ENCODE measurements around the gene LSR. TPM values are rescaled to one million over a fixed set of nuclear protein-coding genes. Genes with fewer than 3 reads are reported as not detected.

The LSR gene
- polyA plus RNA-seq, 3 donors: 0.08 to 0.17 TPM; not detected in 1

- peaks cover 80 to 82% of the 10 kb centered on the region in 2 donors for H3K4me1 ChIP-seq (ENCODE audit: control insufficient read depth in 1 of 2, insufficient read depth in 2 of 2, low read length in 2 of 2)
- H3K4me1 Mint-ChIP-seq: peaks cover 69% of the 10 kb centered on the region
- H3K27me3 Mint-ChIP-seq (ENCODE audit: low read depth in 3 of 3): peaks cover 0 to 10% (median 0%) of the 10 kb centered on the region in 3 donors
- peak overlapping the region; percentile 93 to 98 (median 97) for H3K27ac Mint-ChIP-seq
- H4K20me1 ChIP-seq (ENCODE audit: insufficient read depth, low read length): no peaks in the 10 kb centered on the region
- H3K36me3 ChIP-seq (replicated peaks in 1 of 2; ENCODE audit: control insufficient read depth in 1 of 2, insufficient read depth in 2 of 2, low read length in 2 of 2): no peaks in the 10 kb centered on the region
- no peak overlapping the region for H3K4me3 Mint-ChIP-seq
- peaks cover 6 to 14% of the 10 kb centered on the region in 2 donors for H3K36me3 Mint-ChIP-seq
- peak overlapping the region; percentile 81 to 95 for H3K27ac ChIP-seq (ENCODE audit: low read depth in 1 of 2, low read length in 2 of 2)
- no peak overlapping the region for H3K4me3 ChIP-seq (replicated peaks in 1 of 3; ENCODE audit: low read depth in 2 of 3, low read length in 3 of 3)
- no peak overlapping the region for H2AFZ ChIP-seq (ENCODE audit: insufficient read depth, low read depth, low read length, poor library complexity, severe bottlenecking)
- no peak for DNase-seq
- intact Hi-C loops (cut with micrococcal nuclease): loop anchor here (5.0 to 10.0 kb wide), 3 partner anchors 38 to 250 kb away; partner anchors contain the start of gene FFAR2 (in 1 of the 2)
- H3K79me2 ChIP-seq (ENCODE audit: insufficient read depth, low read length): no peaks in the 10 kb centered on the region
- TF ChIP-seq CTCF (IDR thresholded peaks at IDR 0.05): no peak
- H3K9me3 Mint-ChIP-seq: peaks cover 3 to 25% (median 17%) of the 10 kb centered on the region in 7 donors
- no peak overlapping the region for H3K9ac ChIP-seq (ENCODE audit: insufficient read depth, low read length, poor library complexity, severe bottlenecking)
- WGBS (ENCODE audit: insufficient coverage): 96% methylated on average over 4 of the region's 7 CpGs
- H3K27me3 ChIP-seq (ENCODE audit: control insufficient read depth in 2 of 2, insufficient read depth in 2 of 2, low read length in 2 of 2): no peaks in the 10 kb centered on the region
- peaks cover 4 to 5% of the 10 kb centered on the region in 2 donors for H3K9me3 ChIP-seq (replicated peaks in 1 of 2; ENCODE audit: control insufficient read depth in 1 of 2, insufficient read depth in 1 of 2, low read length in 2 of 2)
- H3K4me2 ChIP-seq (replicated peaks; ENCODE audit: extremely low read depth, low read length, poor library complexity, severe bottlenecking): no peak overlapping the region
These were observed 33.9 kb upstream of the LSR start for GRCh38 chr19:35214766-35215422.

DNA sequence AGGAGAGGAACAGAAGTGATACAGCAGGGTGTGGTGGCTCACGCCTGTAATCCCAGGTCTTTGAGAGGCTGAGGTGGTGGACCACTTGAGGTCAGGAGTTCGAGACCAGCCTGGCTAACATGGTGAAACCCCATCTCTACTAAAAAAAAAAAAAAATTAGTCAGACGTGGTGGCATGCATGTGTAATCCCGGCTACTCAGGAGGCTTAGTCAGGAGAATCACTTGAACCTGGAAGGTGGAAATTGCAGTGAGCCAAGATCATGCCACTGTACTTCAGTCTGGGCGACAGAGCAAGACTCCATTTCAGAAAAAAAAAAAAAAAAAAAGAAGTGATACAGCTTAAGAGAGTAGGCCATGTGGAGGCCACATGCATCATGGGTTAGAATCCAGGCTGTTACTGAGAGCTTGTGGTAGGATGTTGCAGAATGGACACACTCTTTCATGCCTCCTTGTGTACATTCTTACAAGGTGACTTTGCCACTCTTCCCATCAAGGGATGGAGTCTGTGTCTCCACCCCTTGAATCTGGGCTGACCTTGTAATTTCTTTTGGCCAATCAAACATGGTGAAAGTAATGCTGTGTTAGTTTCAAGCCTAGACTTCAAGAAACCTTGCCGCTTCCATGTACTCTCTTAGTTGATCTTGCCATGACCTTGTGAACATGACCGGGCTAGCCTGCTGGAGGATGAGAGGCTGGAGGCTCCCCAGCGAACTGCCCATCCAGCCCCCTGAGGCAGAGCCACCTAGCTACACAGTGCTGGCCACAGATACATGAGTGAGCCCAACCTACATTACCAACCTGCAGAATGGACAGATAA lies 32.6 kb upstream of the LSR start:
- H4K20me1 ChIP-seq (ENCODE audit: insufficient read depth, low read length): no peaks in the 10 kb centered on the region
- peaks cover 70 to 72% of the 10 kb centered on the region in 2 donors for H3K4me1 ChIP-seq (ENCODE audit: control insufficient read depth in 1 of 2, insufficient read depth in 2 of 2, low read length in 2 of 2)
- H3K79me2 ChIP-seq (ENCODE audit: insufficient read depth, low read length): no peaks in the 10 kb centered on the region
- no peak overlapping the region for H2AFZ ChIP-seq (ENCODE audit: insufficient read depth, low read depth, low read length, poor library complexity, severe bottlenecking)
- no peak overlapping the region for H3K9ac ChIP-seq (ENCODE audit: insufficient read depth, low read length, poor library complexity, severe bottlenecking)
- no peak for TF ChIP-seq CTCF (IDR thresholded peaks at IDR 0.05)
- H3K27ac Mint-ChIP-seq: peak overlapping the region; percentile 23 to 97 (median 84)
- peaks cover 0 to 11% (median 0%) of the 10 kb centered on the region in 3 donors for H3K27me3 Mint-ChIP-seq (ENCODE audit: low read depth in 3 of 3)
- peaks cover 3 to 25% (median 17%) of the 10 kb centered on the region in 7 donors for H3K9me3 Mint-ChIP-seq
- peak; percentile 57 to 71 (median 60) for DNase-seq
- H3K36me3 ChIP-seq (replicated peaks in 1 of 2; ENCODE audit: control insufficient read depth in 1 of 2, insufficient read depth in 2 of 2, low read length in 2 of 2): no peaks in the 10 kb centered on the region
- peak overlapping the region in 1 of 2 donors; percentile 24 for H3K4me3 Mint-ChIP-seq
- no peak overlapping the region for H3K4me3 ChIP-seq (replicated peaks in 1 of 3; ENCODE audit: low read depth in 2 of 3, low read length in 3 of 3)
- H3K27me3 ChIP-seq (ENCODE audit: control insufficient read depth in 2 of 2, insufficient read depth in 2 of 2, low read length in 2 of 2): no peaks in the 10 kb centered on the region
- peaks cover 6 to 14% of the 10 kb centered on the region in 2 donors for H3K36me3 Mint-ChIP-seq
- intact Hi-C loops (cut with micrococcal nuclease): loop anchor here (2.0 to 10.0 kb wide), 3 partner anchors 103 to 249 kb away; partner anchors contain the start of gene FFAR2 (in 1 of the 2)
- WGBS (ENCODE audit: insufficient coverage): 83% methylated on average over 2 of the region's 8 CpGs
- H3K4me2 ChIP-seq (replicated peaks; ENCODE audit: extremely low read depth, low read length, poor library complexity, severe bottlenecking): no peak overlapping the region
- peaks cover 63% of the 10 kb centered on the region for H3K4me1 Mint-ChIP-seq
- peaks cover 4 to 5% of the 10 kb centered on the region in 2 donors for H3K9me3 ChIP-seq (replicated peaks in 1 of 2; ENCODE audit: control insufficient read depth in 1 of 2, insufficient read depth in 1 of 2, low read length in 2 of 2)
- peak overlapping the region in 1 of 2 donors; percentile 72 for H3K27ac ChIP-seq (ENCODE audit: low read depth in 1 of 2, low read length in 2 of 2)

All from CD14-positive monocyte (primary cell).